Fibroblast of skin of left quadriceps (primary cell): ENCODE results near the gene MED26.
"Not testable (repeated sequence)": the region's sequence is repeated elsewhere in the genome, so short reads cannot be mapped to it uniquely, and the experiment has no call there.

Source experiments
- DNase-seq, 2 experiments: peaks; one replicate each; pipeline ENCODE4 v3.0.0-alpha.2; 2013; ENCODE audit warnings: low read depth in 2 of 2

The MED26 gene, protein sequence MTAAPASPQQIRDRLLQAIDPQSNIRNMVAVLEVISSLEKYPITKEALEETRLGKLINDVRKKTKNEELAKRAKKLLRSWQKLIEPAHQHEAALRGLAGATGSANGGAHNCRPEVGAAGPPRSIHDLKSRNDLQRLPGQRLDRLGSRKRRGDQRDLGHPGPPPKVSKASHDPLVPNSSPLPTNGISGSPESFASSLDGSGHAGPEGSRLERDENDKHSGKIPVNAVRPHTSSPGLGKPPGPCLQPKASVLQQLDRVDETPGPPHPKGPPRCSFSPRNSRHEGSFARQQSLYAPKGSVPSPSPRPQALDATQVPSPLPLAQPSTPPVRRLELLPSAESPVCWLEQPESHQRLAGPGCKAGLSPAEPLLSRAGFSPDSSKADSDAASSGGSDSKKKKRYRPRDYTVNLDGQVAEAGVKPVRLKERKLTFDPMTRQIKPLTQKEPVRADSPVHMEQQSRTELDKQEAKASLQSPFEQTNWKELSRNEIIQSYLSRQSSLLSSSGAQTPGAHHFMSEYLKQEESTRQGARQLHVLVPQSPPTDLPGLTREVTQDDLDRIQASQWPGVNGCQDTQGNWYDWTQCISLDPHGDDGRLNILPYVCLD

DNA sequence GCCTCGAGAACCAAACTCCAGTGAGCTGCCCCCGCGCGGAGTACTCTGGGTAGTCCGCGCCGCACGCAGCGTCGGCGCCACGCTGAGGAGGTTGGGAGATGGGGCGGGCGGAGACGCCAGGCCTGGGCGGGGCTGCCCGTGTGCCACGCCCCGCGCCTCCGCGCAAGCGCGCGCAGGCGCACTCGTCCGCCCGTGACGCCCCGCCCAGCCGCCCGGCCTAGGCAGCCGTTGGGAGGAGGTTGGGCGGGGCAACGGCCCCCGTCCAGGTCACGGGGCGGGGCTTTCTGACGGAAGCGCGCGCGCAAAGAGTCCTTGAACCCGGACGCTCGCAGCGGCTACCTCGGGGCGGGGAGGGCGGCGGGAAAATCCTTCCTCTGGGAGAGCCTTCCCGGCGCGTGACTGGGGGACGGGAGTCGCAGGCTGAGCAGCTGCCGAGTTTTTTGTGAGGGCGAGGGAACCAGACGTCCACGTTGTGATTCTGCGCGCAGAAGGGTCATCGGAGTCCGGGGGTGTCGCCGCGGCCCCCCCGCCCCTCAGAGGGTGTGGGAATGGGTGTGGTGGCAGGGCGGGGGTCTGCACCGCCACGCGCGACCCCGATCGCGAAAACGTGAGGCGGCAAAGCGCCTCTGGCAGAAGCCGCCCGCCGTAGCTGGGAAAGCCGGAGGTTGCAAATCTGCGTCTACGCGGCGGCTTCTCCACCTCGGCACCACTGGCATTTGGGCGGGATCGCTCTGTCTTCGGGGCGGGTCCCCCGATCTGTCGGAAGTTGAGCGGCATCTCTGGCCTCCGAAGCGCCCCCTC is at the start of gene MED26:
Gene MED26 (minus strand): TSS at position 22 of the 801 bp plus-strand sequence. CDS start 261 bp downstream, outside the sequence.
- peak; percentile 86 to 88 for DNase-seq

DNA sequence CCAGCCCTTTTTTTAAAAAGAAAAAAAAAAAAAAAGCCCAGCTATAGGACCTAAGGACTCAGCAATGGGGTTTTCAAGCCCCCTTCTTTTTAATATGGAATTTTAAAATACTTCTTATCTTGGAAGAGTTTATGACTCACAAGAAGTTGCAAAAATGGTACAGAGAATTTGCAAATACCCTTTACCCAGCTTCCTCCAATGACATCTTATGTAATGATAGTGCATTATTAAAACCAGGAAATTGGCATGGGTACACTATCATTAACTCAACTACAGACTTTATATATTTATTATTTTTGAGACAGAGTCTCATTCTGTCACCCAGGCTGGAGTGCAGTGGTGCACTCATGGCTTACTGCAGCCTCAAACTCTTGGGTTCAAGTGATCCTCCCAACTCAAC is 49.1 kb upstream of the MED26 start:
- DNase-seq: no peak

DNA sequence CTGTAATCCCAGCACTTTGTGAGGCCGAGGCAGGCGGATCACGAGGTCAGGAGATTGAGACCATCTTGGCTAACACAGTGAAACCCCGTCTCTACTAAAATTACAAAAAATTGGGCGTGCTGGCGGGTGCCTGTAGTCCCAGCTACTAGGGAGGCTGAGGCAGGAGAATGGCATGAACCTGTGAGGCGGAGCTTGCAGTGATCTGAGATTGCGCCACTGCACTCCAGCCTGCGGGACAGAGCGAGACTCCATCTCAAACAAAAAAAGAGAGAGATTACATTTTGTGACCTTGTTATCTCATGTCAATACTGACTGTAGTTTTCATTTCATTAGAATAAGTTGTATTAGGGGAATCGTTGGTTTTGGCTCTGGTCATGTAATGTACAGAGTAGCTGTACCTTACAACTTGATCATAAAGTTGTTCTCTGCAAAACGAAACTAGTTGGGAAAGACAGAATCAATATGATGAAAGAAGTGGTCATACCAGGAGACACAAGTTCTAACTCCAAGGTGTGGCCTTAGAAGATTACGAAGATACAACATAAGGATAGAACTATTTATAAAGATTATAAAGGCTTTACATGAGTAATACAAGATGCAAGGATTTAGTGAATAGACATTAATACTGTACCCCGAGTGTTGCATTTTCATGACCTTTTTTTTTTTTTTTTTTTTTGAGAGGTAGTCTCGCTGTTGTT is 48.2 kb upstream of the MED26 start:
- no peak for DNase-seq

DNA sequence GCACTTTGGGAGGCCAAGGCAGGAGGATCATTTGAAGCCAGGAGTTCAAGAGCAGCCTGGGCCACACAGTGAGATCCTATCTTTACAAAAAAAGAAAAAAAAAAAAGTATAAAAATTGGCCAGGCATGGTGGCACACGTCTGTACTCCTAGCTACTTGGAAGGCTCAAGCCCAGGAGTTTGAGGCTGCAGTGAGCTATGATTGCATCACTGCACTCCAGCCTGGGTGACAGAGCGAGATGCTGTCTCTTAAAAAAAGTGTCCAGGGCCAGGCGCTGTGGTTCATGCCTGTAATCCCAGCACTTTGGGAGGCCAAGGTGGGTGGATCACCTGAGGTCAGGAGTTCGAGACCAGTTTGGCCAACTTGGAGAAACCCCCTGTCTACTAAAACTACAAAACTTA is 45.8 kb upstream of the MED26 start:
- not testable (repeated sequence) for DNase-seq

DNA sequence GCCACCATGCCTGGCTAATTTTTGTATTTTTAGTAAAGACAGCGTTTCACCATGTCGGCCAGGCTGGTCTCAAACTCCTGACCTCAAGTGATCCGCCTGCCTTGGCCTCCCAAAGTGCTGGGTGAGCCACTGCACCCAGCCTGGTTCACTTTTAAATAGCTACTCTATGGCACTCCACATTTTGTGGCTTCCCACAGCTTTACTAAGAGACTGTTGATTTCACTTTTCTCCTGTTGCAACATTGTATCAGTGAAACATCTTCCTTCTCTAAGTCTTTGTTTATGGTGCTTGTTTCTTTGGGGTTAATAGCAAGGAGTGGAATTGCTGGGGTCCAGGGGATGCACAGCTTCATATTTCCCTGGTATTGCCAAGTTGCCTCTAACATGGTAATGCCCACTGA is 45.2 kb upstream of the MED26 start:
- no peak for DNase-seq

DNA sequence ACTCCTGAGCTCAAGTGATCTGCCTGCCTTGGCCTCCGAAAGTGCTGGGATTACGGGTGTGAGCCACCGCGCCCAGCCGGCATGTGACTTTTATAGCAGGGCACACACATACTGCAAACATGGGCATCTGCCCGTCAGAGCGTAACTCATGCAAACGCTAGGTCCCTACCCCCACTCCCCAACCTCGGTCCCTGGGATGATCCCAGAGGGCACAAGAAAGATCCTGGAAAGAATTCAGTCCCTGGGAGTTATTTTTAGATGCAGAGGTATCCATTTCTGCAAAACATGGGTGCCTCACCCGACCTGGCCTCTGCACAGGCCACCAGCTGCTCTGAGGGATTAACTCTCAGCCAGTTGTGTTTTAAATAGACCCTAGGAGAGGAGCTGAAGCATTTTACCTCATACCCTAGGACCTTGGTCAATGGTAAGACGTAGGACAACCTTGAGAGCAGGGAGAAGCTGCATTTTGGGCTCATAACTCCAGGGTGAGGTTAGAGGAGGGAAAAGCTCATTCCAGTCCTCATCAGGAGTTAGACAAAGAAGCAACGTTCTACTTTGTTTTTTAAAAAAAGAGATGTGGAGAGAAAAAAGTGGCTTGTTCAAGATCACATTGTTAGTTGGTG is 43.8 kb upstream of the MED26 start:
- no peak for DNase-seq

DNA sequence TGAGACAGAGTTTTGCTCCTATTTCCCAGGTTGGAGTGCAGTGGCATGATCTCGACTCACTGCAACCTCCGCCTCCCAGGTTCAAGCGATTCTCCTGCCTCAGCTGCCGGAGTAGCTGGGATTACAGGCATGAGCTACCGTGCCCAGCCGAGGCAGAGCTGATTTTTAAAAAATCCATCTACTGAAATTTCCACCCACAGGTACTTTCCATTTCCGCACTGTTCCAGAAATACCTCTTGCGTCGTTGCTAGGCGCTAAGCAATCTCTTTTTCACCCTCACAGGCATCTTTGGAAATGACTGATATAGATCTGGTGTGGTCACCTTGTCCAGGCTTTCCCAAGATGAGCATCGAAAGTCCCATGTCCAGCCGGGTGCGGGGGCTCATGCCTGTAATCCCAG is 42.3 kb upstream of the MED26 start:
- DNase-seq: no peak

DNA sequence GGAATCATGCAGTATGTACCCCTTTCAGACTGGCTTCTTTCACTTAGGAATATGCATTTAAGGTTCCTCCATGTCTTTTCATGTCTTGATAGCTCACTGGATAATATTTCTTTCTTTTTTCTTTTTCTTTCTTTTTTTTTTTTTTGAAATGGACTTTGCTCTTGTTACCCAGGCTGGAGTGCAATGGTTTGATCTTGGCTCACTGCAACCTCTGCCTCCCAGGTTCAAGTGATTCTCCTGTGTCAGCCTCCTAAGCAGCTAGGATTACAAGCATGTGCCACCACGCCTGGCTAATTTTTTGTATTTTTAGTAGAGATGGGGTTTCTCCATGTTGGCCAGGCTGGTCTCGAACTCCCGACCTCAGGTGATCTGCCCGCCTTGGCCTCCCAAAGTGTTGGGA is 40.7 kb upstream of the MED26 start:
- not testable (repeated sequence) for DNase-seq

DNA sequence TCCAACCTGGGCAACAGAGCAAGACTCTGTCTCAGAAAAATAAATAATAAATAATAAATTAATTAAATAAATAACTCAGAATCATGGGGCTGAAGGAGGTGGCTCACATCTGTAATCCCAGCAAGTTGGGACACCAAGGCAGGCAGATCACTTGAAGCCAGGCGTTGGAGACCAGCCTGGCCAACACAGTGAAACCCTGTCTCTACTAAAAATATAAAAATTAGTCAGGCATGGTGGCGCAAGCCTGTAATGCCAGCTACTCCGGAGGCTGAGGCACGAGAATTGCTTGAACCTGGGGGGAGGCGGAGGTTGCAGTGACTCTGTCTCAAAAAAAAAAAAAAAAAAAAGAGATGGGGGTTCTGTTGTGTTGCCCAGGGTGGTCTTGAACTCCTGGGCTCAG is 40.2 kb upstream of the MED26 start:
- no peak for DNase-seq

DNA sequence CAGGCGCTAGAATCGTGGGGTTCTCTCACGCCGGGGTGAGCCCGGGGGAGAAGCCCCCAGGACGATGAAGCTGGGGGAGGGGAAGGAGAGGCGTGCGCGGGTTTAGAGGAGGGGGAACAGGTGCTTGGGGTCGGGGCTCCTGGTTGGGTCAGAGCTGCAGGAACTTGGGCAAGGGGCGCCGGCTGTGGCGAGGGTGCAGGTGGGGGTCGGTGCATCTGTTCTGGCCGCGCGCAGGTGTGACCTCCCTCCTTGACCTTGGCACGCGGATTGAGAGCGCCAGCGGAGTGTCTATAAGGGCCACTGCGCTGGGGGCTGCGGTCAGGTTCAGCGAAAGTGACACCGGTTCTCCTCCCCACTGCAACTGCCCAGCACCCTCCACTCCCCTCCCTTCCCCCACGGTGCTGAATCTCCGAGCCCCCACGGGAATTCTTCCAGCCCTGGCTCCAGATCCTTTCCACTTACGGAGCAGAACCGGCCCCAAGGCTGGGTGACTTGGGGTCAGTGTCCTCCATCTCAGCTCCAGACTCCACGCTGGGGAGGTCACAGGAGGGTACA is 33.6 kb upstream of the MED26 start:
- no peak for DNase-seq

DNA sequence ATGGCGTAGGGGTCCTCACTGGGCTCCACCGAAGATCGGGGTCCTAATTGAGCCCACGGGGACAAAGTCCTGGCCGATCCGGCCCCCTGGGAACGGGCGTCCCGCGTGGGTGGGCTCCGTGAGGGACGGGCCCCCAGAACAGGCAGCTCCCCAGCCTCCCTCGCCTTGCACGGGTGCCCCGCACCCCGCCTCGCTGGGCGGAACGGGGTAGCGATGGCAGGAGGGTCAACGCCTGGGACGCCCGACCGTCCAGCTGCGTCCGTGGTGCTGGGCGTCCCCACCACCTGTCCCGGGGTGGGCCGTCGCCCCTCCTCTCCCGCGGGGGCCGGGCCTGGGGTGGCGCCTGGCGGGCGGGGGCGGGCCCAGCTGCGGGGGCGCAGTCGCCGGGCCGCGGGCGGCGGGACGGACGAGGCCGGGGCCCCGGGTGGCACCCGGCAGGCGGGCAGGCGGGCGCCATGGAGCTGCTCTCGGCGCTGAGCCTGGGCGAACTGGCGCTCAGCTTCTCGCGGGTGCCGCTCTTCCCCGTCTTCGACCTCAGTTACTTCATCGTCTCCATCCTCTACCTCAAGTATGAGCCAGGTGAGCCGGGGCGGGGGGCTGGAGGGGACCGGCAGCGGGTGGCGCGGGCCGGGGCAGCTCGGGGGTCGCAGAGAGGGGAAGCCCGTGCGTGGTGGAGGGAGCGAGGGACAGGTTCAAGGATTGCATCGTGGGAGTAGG is 32.9 kb upstream of the MED26 start, which contains the start of gene TMEM38A:
Gene TMEM38A (plus strand): TSS at position 377 of the 717 bp plus-strand sequence. CDS start 79 bp downstream, at position 456.
- no peak for DNase-seq

DNA sequence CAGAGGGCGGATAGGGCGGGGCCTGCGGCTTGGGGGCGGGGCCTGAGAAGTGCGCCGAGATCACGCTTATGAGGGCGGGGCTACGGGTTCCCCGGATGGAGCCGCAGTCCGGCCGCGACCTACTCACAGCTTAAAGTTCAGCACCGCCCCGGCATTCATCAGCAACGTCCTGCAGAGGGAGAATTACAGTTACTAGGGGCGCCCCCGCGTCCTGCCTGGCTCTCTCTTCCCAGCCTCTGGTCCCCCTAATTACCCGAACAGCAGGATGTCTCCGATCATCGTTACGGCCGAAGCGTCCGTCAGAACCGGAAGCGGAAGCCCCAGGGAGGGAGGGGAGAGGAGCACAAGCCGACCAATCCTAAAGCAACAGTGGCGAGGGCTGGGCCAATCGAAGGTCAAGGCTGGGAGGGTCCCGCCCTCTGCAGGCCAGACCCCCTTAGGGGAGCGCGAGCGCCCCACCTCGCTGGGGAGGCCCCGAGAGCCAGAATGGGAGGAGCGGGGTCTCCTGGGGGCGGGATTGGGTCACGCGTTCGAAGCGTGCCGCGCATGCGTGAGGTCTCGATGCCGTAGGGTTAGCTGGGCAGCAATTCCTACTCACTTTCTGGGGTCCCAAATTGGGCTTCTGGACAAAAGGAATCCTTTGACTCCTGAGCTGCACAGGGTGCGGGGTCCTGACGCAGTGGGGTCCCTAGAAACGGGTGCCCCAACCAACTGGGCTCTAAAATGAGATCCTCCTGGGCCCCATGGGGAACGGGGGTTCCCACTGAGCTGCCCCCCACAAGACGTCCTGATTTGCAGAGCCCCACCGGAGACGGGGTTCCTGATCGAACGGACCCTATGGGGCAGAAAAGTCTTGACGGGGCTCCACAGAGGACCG is 32.1 kb upstream of the MED26 start, which contains the start of gene SMIM7:
Gene SMIM7 (minus strand): TSS at position 313 of the 877 bp plus-strand sequence. CDS start 34 bp downstream, at position 279.
- peak; percentile 98 for DNase-seq

DNA sequence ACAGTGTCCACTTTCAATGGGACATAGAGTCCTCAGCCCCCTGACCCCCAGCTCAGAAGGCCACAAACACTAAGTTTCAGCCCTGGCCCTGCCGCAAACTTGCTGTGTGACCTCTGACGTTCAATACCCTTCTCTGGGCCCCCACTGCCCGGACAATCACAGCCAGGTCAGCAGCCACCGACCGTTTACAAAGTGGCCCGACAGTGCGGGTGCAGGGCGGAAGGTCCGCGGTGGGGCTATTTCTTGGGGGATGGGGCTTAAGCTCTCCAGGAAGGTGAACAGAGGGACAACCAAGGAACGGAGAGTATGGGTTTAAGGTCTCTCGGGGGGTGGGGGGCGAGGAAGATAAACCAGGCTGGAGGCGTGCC is 31.4 kb upstream of the MED26 start:
- DNase-seq: no peak

DNA sequence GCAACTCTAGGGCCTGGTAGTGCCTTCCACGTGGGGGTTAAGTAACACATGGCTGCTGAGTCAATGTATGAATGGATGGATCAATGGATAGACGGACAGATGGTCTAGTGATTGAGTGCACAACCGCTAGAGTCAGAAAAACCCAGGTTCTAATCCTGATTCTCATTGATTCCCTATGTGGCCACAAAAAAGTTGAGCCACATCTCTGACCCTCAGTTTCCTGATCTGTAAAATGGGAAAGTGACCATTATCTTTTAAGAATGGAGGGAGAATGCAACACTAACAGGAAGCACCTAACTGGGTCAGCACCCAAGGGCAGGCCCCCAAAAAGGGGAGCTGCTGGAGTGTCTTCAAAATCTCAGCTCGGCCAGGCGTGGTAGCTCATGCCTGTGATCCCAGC is 29.4 kb upstream of the MED26 start:
- DNase-seq: no peak

DNA sequence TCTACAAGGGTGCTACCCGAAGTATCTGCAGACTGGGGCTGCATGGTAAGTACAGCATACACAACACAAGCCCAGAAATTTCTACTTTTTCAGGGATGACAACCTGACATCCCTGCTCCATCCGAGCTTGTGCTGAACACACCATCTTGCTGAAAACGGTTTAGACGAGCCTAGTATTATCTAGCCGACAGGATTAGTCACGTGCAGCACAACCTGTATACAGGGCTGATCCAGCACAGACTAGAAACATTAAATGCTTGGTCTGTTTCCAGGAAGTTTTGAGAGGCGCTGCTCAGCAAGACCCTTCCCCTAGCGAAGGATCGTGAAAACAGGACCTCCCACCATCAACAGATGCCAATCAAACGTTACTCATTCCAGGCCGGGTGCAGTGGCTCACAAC is 27.7 kb upstream of the MED26 start:
- no peak for DNase-seq

DNA sequence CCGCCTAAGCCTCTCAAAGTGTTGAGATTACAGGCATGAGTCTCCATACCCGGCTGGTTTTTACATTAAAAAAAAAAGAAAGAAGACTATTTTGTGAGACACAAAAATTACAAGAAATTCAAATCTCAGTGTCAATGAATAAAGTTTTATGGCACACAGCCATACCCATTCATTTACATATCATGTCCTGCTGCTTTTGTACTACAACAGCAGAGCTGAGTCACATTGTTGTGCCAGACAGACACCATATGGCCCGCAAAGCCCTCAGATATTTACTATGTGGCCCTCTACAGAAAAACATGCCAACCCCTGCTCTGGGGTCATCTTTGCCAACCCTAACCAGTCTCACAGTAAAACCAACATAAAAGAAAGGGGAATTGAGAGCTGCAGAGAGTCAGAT is 26.6 kb upstream of the MED26 start:
- DNase-seq: no peak

DNA sequence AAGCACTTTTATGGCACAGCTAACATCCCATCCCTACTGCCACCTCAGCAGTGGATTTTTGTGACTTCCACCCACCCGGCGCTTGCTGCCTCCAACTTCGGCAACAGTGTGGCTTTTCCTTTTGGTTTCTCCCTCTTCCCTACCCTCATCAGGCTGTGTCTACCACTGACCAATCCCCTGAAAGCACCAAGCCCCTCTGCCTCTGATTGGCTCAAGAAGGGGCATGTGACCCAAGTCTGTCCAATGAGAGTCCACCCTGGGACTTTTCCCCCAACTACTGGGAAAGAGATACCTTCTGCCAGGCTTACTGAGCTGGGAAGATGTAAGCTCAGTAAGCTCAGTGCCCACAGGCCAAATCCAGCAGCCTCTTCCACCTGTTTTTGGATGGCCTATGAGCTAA is 26.1 kb upstream of the MED26 start:
- DNase-seq: no peak

DNA sequence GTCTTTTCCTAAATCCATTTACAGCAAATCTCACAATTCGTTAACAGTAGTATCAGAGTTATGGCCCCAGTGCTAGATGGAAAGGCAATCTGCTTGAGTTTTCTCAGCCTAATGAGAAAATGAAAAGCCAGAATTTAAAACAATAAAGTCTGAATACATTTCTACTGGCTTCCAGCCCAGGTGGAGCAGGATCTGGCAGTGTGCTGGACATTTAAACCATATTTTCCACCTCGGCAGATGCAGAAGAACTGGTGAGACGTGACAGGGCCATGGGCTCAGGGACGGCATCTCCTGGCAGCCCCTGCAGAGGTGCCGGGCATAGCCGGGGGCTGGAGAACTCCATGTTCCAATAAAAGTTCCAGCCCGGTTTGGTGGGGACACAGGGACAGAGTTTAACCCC is 24.9 kb upstream of the MED26 start:
- DNase-seq: no peak

DNA sequence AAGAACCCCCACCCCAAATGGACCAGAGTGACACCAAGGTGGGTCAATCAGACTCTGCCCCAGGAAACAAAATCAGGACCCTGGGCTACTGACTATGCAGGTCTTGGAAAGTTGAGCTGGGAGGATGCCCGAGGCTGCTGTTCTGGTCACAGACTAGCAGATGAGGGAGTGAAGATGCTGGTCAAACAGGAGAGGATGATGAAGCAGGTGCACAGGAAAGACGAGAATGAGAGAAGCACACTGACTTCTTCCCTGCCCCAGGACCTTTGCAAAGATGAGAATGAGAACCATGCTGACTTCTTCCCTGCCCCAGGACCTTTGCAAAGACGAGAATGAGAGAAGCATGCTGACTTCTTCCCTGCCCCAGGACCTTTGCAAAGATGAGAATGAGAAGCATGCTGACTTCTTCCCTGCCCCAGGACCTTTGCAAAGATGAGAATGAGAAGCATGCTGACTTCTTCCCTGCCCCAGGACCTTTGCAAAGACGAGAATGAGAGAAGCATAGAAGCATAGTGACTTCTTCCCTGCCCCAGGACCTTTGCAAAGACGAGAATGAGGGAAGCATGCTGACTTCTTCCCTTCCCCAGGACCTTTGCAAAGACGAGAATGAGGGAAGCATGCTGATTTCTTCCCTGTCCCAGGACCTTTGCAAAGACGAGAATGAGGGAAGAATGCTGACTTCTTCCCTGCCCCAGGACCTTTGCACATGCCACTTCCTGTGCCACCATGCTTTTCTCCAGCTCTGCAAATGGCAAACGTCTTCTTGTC is 23.6 kb upstream of the MED26 start:
- DNase-seq: not testable (repeated sequence)
